ENCODE results near the gene MED13L. TPM values are rescaled to one million over a fixed set of nuclear protein-coding genes. Genes with fewer than 3 reads are reported as not detected.

Gene MED13L
- total and polyA plus RNA-seq, 8 donors = 92.4 to 123 (median 97.0) TPM

DNA sequence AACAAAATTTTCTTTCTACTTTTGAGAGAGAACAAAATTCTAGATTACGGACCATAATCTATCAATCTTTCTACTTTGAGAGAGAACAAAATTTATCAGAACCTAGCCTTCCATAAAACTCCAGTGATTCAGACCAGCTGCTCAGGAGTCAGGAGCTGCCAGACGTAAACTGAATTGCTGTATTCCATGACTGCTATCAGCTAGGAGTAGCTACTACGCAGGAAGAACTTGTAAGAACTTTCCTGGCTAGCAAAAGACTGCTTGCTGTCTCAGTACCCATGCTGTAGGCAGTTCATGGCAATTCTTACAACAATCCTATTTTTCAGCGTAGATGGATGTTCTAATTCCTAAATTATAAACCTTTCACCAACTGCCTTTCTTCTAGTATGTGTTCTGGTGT is 73.3 kb downstream of the MED13L start:
- Histone ChIP-seq H3K4me3 (no peak overlapping the region), H3K4me1 (peaks cover 6 to 21% of the 10 kb centered on the region in 2 donors), H3K27me3 (no peaks in the 10 kb centered on the region), H3K27ac (no peak overlapping the region), H3K36me3 (peaks cover 0 to 3% of the 10 kb centered on the region in 2 donors), H3K9me3 (no peaks in the 10 kb centered on the region)
- intact Hi-C loops (cut with DNase I) = no loop called here
- ATAC-seq = no peak
- DNase-seq = no peak
- TF ChIP-seq CTCF (IDR thresholded peaks at IDR 0.05) = no peak

DNA sequence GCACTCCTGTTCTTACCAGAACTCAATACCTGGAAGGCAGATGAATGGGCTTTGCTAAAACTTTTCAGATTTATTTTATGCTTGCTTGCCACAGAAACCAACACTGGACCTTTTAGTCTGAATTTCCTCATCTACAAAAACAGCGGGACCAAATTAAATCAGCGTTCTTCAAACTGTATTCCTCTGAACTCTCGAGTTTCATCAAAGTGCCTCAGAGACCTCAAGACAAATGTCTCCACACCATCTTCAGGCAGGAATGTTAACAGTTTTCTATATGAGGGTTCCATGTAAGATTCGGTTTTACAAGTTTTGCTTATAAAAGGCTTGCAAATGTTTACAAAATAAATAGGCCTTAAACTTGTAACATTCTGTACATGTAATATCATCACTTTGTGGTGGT is 74.6 kb downstream of the MED13L start:
- intact Hi-C loops (cut with DNase I) = no loop called here
- peaks cover 6 to 31% of the 10 kb centered on the region in 2 donors for H3K4me1 ChIP-seq
- no peaks in the 10 kb centered on the region for H3K9me3 ChIP-seq
- peaks cover 0 to 3% of the 10 kb centered on the region in 2 donors for H3K36me3 ChIP-seq
- no peak overlapping the region for H3K4me3 ChIP-seq
- no peaks in the 10 kb centered on the region for H3K27me3 ChIP-seq
- no peak overlapping the region for H3K27ac ChIP-seq
- DNase-seq (no peak), ATAC-seq (no peak)
- TF ChIP-seq CTCF (IDR thresholded peaks at IDR 0.05) = no peak

DNA sequence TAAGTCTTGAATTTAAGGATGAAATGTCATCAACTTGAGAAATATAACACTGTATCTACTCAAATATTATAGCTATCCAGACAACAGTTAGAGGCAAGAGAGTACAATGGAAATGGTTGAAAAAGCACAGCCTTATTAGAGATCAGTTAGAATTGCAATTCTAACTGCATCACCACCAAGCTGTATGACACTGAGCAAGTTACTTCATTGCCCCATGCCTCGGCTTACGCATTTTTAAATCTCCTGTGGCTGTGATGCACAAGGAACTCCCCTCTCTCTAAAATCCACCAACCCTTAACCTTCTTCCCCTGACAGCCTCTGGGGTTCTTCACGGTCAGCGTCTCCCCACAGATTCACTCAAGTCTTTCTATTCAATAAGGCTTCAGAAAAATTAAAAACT is 75.1 kb downstream of the MED13L start:
- no peaks in the 10 kb centered on the region for H3K27me3 ChIP-seq
- no peak for TF ChIP-seq CTCF (IDR thresholded peaks at IDR 0.05)
- DNase-seq = no peak
- ATAC-seq = no peak
- peaks cover 6 to 32% of the 10 kb centered on the region in 2 donors for H3K4me1 ChIP-seq
- peaks cover 0 to 3% of the 10 kb centered on the region in 2 donors for H3K36me3 ChIP-seq
- H3K4me3 ChIP-seq = no peak overlapping the region
- no peak overlapping the region for H3K27ac ChIP-seq
- intact Hi-C loops (cut with DNase I) = no loop called here
- no peaks in the 10 kb centered on the region for H3K9me3 ChIP-seq

- TF ChIP-seq CTCF (IDR thresholded peaks at IDR 0.05) = no peak
- ATAC-seq = no peak
Measured at GRCh38 chr12:116201908-116202307, 75.6 kb downstream of the MED13L start.

DNA sequence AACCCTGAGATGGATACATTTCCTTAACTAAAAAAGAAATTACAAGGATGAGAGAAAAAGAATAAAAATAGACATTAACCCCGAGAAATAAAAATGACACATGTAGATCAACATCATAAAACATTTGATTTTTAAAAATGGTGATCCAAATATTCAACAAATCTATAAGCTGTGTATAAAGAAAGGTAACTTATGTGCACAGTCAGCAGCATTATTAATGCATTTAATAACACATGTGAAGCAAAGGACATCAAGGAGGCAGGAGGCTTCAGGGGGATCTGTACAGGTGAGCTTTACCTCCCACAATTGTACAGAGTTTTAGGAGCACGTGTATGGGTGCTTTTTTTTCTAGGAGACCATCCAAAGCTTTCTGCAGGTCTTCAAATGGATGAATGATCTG is 76.1 kb downstream of the MED13L start:
- no peak overlapping the region for H3K27ac ChIP-seq
- DNase-seq = no peak
- H3K4me3 ChIP-seq = no peak overlapping the region
- intact Hi-C loops (cut with DNase I) = no loop called here
- no peak for TF ChIP-seq CTCF (IDR thresholded peaks at IDR 0.05)
- H3K36me3 ChIP-seq = peaks cover 0 to 3% of the 10 kb centered on the region in 2 donors
- ATAC-seq = no peak
- H3K27me3 ChIP-seq = no peaks in the 10 kb centered on the region
- no peaks in the 10 kb centered on the region for H3K9me3 ChIP-seq
- peaks cover 6 to 42% of the 10 kb centered on the region in 2 donors for H3K4me1 ChIP-seq

More at GRCh38 chr12:116201908-116202307, 75.6 kb downstream of the MED13L start:
- DNase-seq = no peak
- Histone ChIP-seq H3K27ac (no peak overlapping the region), H3K27me3 (no peaks in the 10 kb centered on the region), H3K9me3 (no peaks in the 10 kb centered on the region), H3K36me3 (peaks cover 0 to 3% of the 10 kb centered on the region in 2 donors), H3K4me1 (peaks cover 6 to 38% of the 10 kb centered on the region in 2 donors), H3K4me3 (no peak overlapping the region)
- intact Hi-C loops (cut with DNase I) = no loop called here

Data from left lung (tissue), 10 donors.